H9 (cell line): ENCODE results near the gene QSOX1. TPM values are rescaled to one million over a fixed set of nuclear protein-coding genes. Genes with fewer than 3 reads are reported as not detected.

ENCODE experiments used
- DNase-seq: peaks from one replicate; pipeline ENCODE4 v3.0.0-alpha.2; 2017
- H2AFZ ChIP-seq: one replicate; pipeline ENCODE4 v1.6.1; 2013; ENCODE audit warnings: mild to moderate bottlenecking, low read length, control low read depth, moderate library complexity
- H2AK5ac ChIP-seq: 2 replicates; pipeline ENCODE4 v1.6.1; 2013; ENCODE audit warnings: low read length, control low read depth, mixed read lengths; ENCODE audit not compliant: insufficient read length
- H2BK120ac ChIP-seq: one replicate; pipeline ENCODE4 v1.6.1; 2013; ENCODE audit warnings: low read depth, mild to moderate bottlenecking, low read length, control low read depth, inconsistent platforms; ENCODE audit not compliant: poor library complexity, severe bottlenecking
- H2BK12ac ChIP-seq: 2 replicates; pipeline ENCODE4 v1.6.1; 2013; ENCODE audit warnings: low read length, control low read depth, mixed read lengths, low read depth; ENCODE audit not compliant: insufficient read length
- H2BK15ac ChIP-seq: 2 replicates; pipeline ENCODE4 v1.6.1; 2013; ENCODE audit warnings: low read depth, low read length, control low read depth
- H2BK20ac ChIP-seq: one replicate; pipeline ENCODE4 v1.6.1; 2013; ENCODE audit warnings: low read depth, mild to moderate bottlenecking, low read length, control low read depth, inconsistent platforms; ENCODE audit not compliant: poor library complexity, severe bottlenecking
- H2BK5ac ChIP-seq: 2 replicates; pipeline ENCODE4 v1.6.1; 2013; ENCODE audit warnings: low read length, control low read depth, mixed read lengths; ENCODE audit not compliant: insufficient read length
- H3K14ac ChIP-seq: 2 replicates; pipeline ENCODE4 v1.6.1; 2013; ENCODE audit warnings: low read length, control low read depth; ENCODE audit not compliant: insufficient read depth
- H3K18ac ChIP-seq: 2 replicates; pipeline ENCODE4 v1.6.1; 2013; ENCODE audit warnings: low read depth, mild to moderate bottlenecking, mixed read lengths, low read length, control low read depth; ENCODE audit not compliant: insufficient read length
- H3K23ac ChIP-seq: 2 replicates; pipeline ENCODE4 v1.6.1; 2013; ENCODE audit warnings: low read length, control low read depth, mixed read lengths, low read depth; ENCODE audit not compliant: insufficient read length
- H3K23me2 ChIP-seq: 2 replicates; pipeline ENCODE4 v1.6.1; 2013; ENCODE audit warnings: low read depth, mild to moderate bottlenecking, mixed read lengths, low read length, control low read depth; ENCODE audit not compliant: insufficient read length, poor library complexity, severe bottlenecking
- H3K27ac ChIP-seq: 2 replicates; pipeline ENCODE4 v1.5.1; 2013; ENCODE audit warnings: low read length, control low read depth, mixed read lengths, low read depth; ENCODE audit not compliant: insufficient read length
- H3K27me3 ChIP-seq: 2 replicates; pipeline ENCODE4 v1.6.1; 2013; ENCODE audit warnings: low read length, control low read depth, inconsistent platforms; ENCODE audit not compliant: insufficient read depth
- H3K4ac ChIP-seq: 2 replicates; pipeline ENCODE4 v1.6.1; 2013; ENCODE audit warnings: low read depth, mild to moderate bottlenecking, control low read depth, inconsistent platforms, low read length, moderate library complexity
- H3K4me1 ChIP-seq: 2 replicates; pipeline ENCODE4 v1.6.1; 2013; ENCODE audit warnings: low read length, control low read depth, inconsistent platforms; ENCODE audit not compliant: insufficient read depth
- H3K4me2 ChIP-seq: 2 replicates; pipeline ENCODE4 v1.6.1; 2013; ENCODE audit warnings: low read length, control low read depth, mixed read lengths; ENCODE audit not compliant: insufficient read length, insufficient read depth
- H3K56ac ChIP-seq: 2 replicates; pipeline ENCODE4 v1.6.1; 2013; ENCODE audit warnings: low read depth, mild to moderate bottlenecking, mixed read lengths, low read length, control low read depth; ENCODE audit not compliant: insufficient read length
- H3K79me1 ChIP-seq: 2 replicates; pipeline ENCODE4 v1.6.1; 2013; ENCODE audit warnings: low read depth, mild to moderate bottlenecking, moderate library complexity, low read length, control low read depth, inconsistent platforms; ENCODE audit not compliant: insufficient read depth, poor library complexity, severe bottlenecking
- H3K79me2 ChIP-seq: 2 replicates; pipeline ENCODE4 v1.6.1; 2013; ENCODE audit warnings: low read length, control low read depth, inconsistent platforms; ENCODE audit not compliant: insufficient read depth
- H3K9ac ChIP-seq: 2 replicates; pipeline ENCODE4 v1.6.1; 2013; ENCODE audit warnings: low read length, control low read depth, mixed read lengths; ENCODE audit not compliant: insufficient read length; ENCODE audit errors: extremely low read depth
- H3K9me3 ChIP-seq: one replicate; pipeline ENCODE4 v1.6.1; 2013; ENCODE audit warnings: low read depth, low read length, inconsistent platforms; ENCODE audit not compliant: control insufficient read depth
- H3T11ph ChIP-seq: one replicate; pipeline ENCODE4 v1.6.1; 2013; ENCODE audit warnings: mild to moderate bottlenecking, low read length, control low read depth, inconsistent platforms
- H4K20me1 ChIP-seq: one replicate; pipeline ENCODE4 v1.6.1; 2013; ENCODE audit not compliant: control insufficient read depth, insufficient read length, insufficient read depth
- H4K5ac ChIP-seq: 2 replicates; pipeline ENCODE4 v1.6.1; 2013; ENCODE audit warnings: low read depth, mild to moderate bottlenecking, mixed read lengths, low read length, control low read depth; ENCODE audit not compliant: insufficient read length
- H4K8ac ChIP-seq: replicated peaks from 2 replicates; pipeline ENCODE4 v1.6.1; 2013; ENCODE audit warnings: low read length, control low read depth, mixed read lengths, low read depth; ENCODE audit not compliant: insufficient read length
- H4K91ac ChIP-seq: 2 replicates; pipeline ENCODE4 v1.6.1; 2013; ENCODE audit warnings: low read depth, mild to moderate bottlenecking, moderate library complexity, mixed read lengths, low read length, control low read depth; ENCODE audit not compliant: insufficient read length
- H3K27ac Mint-ChIP-seq, 3 experiments: 2 replicates in 2 of 3; 3 replicates in 1 of 3; pipeline ENCODE4 v1.8.0; 2020 to 2021; ENCODE audit warnings: mixed read lengths in 3 of 3, mild to moderate bottlenecking in 1 of 3, moderate library complexity in 1 of 3
- H3K27me3 Mint-ChIP-seq: 2 replicates; pipeline ENCODE4 v1.8.0; 2021; ENCODE audit warnings: low read depth, mild to moderate bottlenecking, moderate library complexity, mixed read lengths
- H3K36me3 Mint-ChIP-seq, 3 experiments: 2 replicates in 2 of 3; 3 replicates in 1 of 3; pipeline ENCODE4 v1.8.0; 2020 to 2021; ENCODE audit warnings: low read depth in 3 of 3, mixed read lengths in 3 of 3; ENCODE audit not compliant: insufficient read depth in 1 of 3
- H3K4me1 Mint-ChIP-seq, 2 experiments: 2 replicates each; pipeline ENCODE4 v1.8.0; 2020; ENCODE audit warnings: mixed read lengths in 2 of 2
- H3K4me3 Mint-ChIP-seq, 2 experiments: 2 replicates in 1 of 2; 3 replicates in 1 of 2; pipeline ENCODE4 v1.8.0; 2020 to 2021; ENCODE audit warnings: mild to moderate bottlenecking in 2 of 2, mixed read lengths in 2 of 2, moderate library complexity in 1 of 2
- H3K9me3 Mint-ChIP-seq, 2 experiments: 2 replicates in 1 of 2; 3 replicates in 1 of 2; pipeline ENCODE4 v1.8.0; 2020; ENCODE audit warnings: mild to moderate bottlenecking in 2 of 2, mixed read lengths in 2 of 2, moderate library complexity in 1 of 2
- CTCF ChIP-seq: fragments of 200-600 bp; sonication (generic); conservative IDR thresholded peaks from 3 replicates; pipeline ENCODE4 v1.8.0; 2021; ENCODE audit warnings: antibody characterized with exemption, mild to moderate bottlenecking
- WGBS: extraction: QIAGEN DNeasy Blood & Tissue Kit; methylation state at CpG from one replicate; pipeline ENCODE4 v1.1.7; 2013; ENCODE audit warnings: missing lambda C conversion rate, low lambda C conversion rate, mixed read lengths; ENCODE audit not compliant: insufficient read length; ENCODE audit errors: extremely low coverage; 5-methylcytosine and 5-hydroxymethylcytosine counted together
- total RNA-seq: library from RNA; stranded (reverse); gene quantifications from 2 replicates; pipeline ENCODE4 v1.2.1, GENCODE V29; 2021

The QSOX1 gene
- total RNA-seq, 1 experiment from 2014 or later, result 79.2 TPM

GRCh38 chr1:180165096-180165495 lies 10.4 kb downstream of the QSOX1 start:
- Mint-ChIP-seq H3K9me3 (no peaks in the 10 kb centered on the region), H3K36me3 (peaks cover 5 to 7% (median 7%) of the 10 kb centered on the region in 3 experiments; a peak in 6 of 7 replicates), H3K4me1 (peaks cover 55 to 58% of the 10 kb centered on the region in 2 experiments), H3K4me3 (no peak overlapping the region; a peak in 1 of 5 replicates), H3K27me3 (no peaks in the 10 kb centered on the region), H3K27ac (no peak overlapping the region)
- H2BK15ac ChIP-seq, result no peak overlapping the region
- peaks cover 5% of the 10 kb centered on the region for H3K4me1 ChIP-seq
- H2AFZ ChIP-seq, result no peak overlapping the region
- WGBS, result no CpG with 5 or more reads among the region's 2 CpGs
- no peak overlapping the region for H3K56ac ChIP-seq
- H3K4me2 ChIP-seq, result no peak overlapping the region
- H3K9ac ChIP-seq, result no peak overlapping the region
- no peak overlapping the region for H4K5ac ChIP-seq
- no peak overlapping the region for H3T11ph ChIP-seq
- H3K18ac ChIP-seq, result no peak overlapping the region
- no peak overlapping the region for H3K14ac ChIP-seq
- no peaks in the 10 kb centered on the region for H3K79me1 ChIP-seq
- no peak overlapping the region for H2BK120ac ChIP-seq
- no peak overlapping the region for H3K23ac ChIP-seq
- no peak overlapping the region for H3K4ac ChIP-seq
- TF ChIP-seq CTCF, result no peak
- H3K27ac ChIP-seq, result no peak overlapping the region
- H3K79me2 ChIP-seq, result no peaks in the 10 kb centered on the region
- no peak overlapping the region for H2BK12ac ChIP-seq
- no peaks in the 10 kb centered on the region for H3K9me3 ChIP-seq
- no peak overlapping the region for H2AK5ac ChIP-seq
- H2BK20ac ChIP-seq, result no peak overlapping the region
- DNase-seq, result no peak
- no peaks in the 10 kb centered on the region for H4K20me1 ChIP-seq
- no peaks in the 10 kb centered on the region for H3K27me3 ChIP-seq
- H4K8ac ChIP-seq, result no peak overlapping the region
- H4K91ac ChIP-seq, result no peak overlapping the region
- H3K23me2 ChIP-seq, result no peaks in the 10 kb centered on the region
- no peak overlapping the region for H2BK5ac ChIP-seq
